Activated naive CD8-positive, alpha-beta T cell treated with anti-CD3 and anti-CD28 coated beads for 36 hours (primary cell): ENCODE measurements around the gene EFCAB8. TPM values are rescaled to one million over a fixed set of nuclear protein-coding genes. Genes with fewer than 3 reads are reported as not detected.
"Not testable (repeated sequence)": the region's sequence is repeated elsewhere in the genome, so short reads cannot be mapped to it uniquely, and the experiment has no call there.

Source experiments
- DNase-seq: peaks from one replicate; pipeline ENCODE4 v3.0.0; 2021
- H3K27ac Mint-ChIP-seq: one replicate; pipeline ENCODE4 v1.8.0; 2022; ENCODE audit warnings: mild to moderate bottlenecking, moderate library complexity, mixed read lengths
- H3K27me3 Mint-ChIP-seq: one replicate; pipeline ENCODE4 v1.8.0; 2022; ENCODE audit warnings: mild to moderate bottlenecking, mixed read lengths
- H3K36me3 Mint-ChIP-seq: one replicate; pipeline ENCODE4 v1.8.0; 2021; ENCODE audit warnings: mild to moderate bottlenecking, mixed read lengths
- H3K4me1 Mint-ChIP-seq: one replicate; pipeline ENCODE4 v1.8.0; 2021; ENCODE audit warnings: mixed read lengths
- H3K4me3 Mint-ChIP-seq: one replicate; pipeline ENCODE4 v1.8.0; 2022; ENCODE audit warnings: mild to moderate bottlenecking, moderate library complexity, mixed read lengths
- H3K9me3 Mint-ChIP-seq: one replicate; pipeline ENCODE4 v1.8.0; 2022; ENCODE audit warnings: mixed read lengths
- total RNA-seq, 2 experiments: library from RNA; stranded (reverse); gene quantifications; one replicate each; pipeline ENCODE4 v1.2.3, GENCODE V29; 2021

Gene EFCAB8
- total RNA-seq, 2 experiments from 2014 or later = 0.27 to 0.56 TPM

- Mint-ChIP-seq H3K4me1 (peaks cover 75% of the 10 kb centered on the region), H3K27me3 (no peaks in the 10 kb centered on the region), H3K27ac (no peak overlapping the region), H3K36me3 (peaks cover 6% of the 10 kb centered on the region), H3K4me3 (no peak overlapping the region), H3K9me3 (peaks cover 9% of the 10 kb centered on the region)
- no peak for DNase-seq
Measured at GRCh38 chr20:32971703-32972161, 113.0 kb downstream of the EFCAB8 start.

DNA sequence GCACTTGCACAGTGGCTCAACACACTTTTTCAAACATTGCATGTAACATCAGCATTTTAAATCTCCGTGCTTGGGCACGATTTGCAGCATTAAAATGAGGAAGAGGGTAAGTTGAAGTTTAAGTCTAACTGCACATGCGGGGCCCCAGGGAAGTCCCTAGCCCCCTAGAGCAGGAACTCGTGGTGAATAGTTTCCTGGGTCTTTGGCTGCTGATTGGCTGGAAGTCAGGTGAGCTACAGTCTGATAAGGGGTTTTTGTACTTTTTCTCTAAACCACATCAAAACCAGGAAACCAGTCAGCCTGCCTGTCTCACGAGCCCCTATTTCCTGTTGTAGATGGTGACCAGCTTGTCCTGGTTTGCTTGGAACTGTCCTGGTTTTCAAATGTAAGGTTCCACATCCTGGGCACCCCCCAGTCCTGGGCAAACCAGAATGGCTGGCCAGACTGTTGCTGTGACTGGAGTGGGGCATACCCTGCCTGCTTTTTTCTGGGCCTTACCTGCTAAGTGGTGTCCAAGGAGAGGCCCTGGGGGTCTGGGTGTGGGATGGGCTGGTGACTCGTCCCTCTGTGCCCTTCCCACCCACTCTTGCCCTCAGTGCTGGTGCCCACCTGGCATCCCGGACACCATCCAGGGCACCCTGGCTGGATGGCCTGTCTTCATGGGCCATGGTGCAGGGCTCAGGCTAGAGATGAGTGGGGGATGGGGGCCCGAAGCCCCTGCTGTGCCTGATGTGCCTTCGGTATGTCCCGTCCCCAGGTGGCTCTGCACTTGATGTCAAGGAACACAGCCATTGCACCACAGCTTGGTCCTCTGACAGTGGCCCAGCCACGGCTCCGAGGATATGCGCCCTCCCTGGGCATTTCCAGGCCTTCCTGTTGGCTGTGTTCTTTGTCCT is 113.7 kb downstream of the EFCAB8 start:
- Mint-ChIP-seq H3K4me3 (peak overlapping the region; percentile 55), H3K9me3 (peaks cover 11% of the 10 kb centered on the region), H3K36me3 (peaks cover 7% of the 10 kb centered on the region), H3K27me3 (no peaks in the 10 kb centered on the region), H3K4me1 (peaks cover 69% of the 10 kb centered on the region), H3K27ac (no peak overlapping the region)
- peak; percentile 84 for DNase-seq

DNA sequence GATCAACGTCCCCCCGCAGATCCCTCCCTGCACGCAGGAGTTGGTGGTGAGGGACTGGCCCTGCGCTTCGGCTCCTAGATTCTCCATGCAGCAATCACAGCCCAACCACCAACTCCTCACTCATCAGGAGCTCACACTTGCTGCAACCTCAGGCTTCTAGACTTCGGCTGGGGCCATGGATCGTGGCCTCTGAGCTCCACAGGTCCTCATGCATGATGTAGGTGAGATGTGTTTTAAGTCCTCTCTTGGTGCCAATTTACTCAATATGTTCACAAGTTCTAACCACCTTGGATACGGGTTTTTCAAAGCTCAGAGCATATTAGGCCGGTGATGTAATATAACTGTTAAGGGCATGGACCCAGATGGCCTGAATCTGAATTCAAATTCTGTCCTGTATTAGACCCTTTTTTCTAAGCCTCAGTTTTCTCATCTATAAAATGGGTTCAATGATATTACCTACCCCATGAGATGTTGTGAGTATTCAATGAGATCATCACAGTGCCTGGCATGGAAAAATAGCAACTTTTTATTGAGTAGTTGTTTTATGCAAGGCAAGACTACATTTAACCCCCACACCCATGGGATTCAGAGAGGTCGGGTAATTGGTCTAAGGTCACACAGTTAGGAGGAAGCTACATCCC is 114.5 kb downstream of the EFCAB8 start:
- H3K27me3 Mint-ChIP-seq = no peaks in the 10 kb centered on the region
- DNase-seq = no peak
- peaks cover 7% of the 10 kb centered on the region for H3K36me3 Mint-ChIP-seq
- peak overlapping the region; percentile 55 for H3K4me3 Mint-ChIP-seq
- peaks cover 64% of the 10 kb centered on the region for H3K4me1 Mint-ChIP-seq
- H3K9me3 Mint-ChIP-seq = peaks cover 11% of the 10 kb centered on the region
- no peak overlapping the region for H3K27ac Mint-ChIP-seq

DNA sequence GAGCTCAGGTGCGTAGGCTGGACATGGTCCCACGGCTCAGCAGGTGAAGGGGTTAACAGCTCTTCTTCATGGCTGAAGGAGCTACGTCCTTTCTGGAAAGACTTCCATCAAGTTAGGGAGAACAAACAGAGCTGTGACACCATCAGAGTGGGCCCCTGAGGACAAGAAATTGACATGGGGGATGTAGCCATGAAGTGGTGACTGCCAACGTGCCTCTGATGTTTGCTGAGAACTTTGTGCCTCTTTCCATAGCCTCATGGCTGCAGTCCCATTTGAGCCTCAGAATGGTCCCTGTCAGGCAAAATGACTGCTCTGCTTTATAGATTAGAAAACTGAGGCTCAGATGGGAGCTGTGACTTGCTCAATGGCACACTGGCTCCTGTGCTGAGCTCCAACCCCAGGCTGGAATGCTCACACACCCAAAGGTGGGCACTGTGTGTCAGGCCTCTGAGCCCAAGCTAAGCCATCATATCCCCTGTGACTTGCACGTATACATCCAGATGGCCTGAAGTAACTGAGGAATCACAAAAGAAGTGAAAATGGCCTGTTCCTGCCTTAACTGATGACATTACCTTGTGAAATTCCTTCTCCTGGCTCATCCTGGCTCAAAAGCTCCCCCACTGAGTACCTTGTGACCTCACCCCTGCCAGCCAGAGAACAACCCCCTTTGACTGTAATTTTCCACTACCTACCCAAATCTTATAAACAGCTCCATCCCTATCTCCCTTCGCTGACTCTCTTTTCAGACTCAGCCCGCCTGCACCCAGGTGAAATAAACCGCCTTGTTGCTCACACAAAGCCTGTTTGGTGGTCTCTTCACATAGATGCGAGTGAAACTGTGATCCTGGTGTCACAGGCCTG is 115.7 kb downstream of the EFCAB8 start:
- H3K4me3 Mint-ChIP-seq = peak overlapping the region; percentile 4
- not testable (repeated sequence) for DNase-seq, H3K27ac Mint-ChIP-seq, H3K36me3 Mint-ChIP-seq, H3K27me3 Mint-ChIP-seq
- H3K4me1 Mint-ChIP-seq = peaks cover 51% of the 10 kb centered on the region
- H3K9me3 Mint-ChIP-seq = peaks cover 11% of the 10 kb centered on the region

- Mint-ChIP-seq H3K9me3 (peaks cover 11% of the 10 kb centered on the region), H3K4me3 (peak overlapping the region; percentile 4), H3K4me1 (peaks cover 45% of the 10 kb centered on the region)
- H3K27me3 Mint-ChIP-seq, H3K36me3 Mint-ChIP-seq, H3K27ac Mint-ChIP-seq, DNase-seq: not testable (repeated sequence)
Measured at GRCh38 chr20:32975121-32975520, 116.4 kb downstream of the EFCAB8 start.

GRCh38 chr20:32975698-32976674 is 117.3 kb downstream of the EFCAB8 start:
- peaks cover 11% of the 10 kb centered on the region for H3K9me3 Mint-ChIP-seq
- no peaks in the 10 kb centered on the region for H3K27me3 Mint-ChIP-seq
- DNase-seq = no peak
- peaks cover 3% of the 10 kb centered on the region for H3K36me3 Mint-ChIP-seq
- no peak overlapping the region for H3K4me3 Mint-ChIP-seq
- H3K4me1 Mint-ChIP-seq = peaks cover 37% of the 10 kb centered on the region
- H3K27ac Mint-ChIP-seq = no peak overlapping the region

DNA sequence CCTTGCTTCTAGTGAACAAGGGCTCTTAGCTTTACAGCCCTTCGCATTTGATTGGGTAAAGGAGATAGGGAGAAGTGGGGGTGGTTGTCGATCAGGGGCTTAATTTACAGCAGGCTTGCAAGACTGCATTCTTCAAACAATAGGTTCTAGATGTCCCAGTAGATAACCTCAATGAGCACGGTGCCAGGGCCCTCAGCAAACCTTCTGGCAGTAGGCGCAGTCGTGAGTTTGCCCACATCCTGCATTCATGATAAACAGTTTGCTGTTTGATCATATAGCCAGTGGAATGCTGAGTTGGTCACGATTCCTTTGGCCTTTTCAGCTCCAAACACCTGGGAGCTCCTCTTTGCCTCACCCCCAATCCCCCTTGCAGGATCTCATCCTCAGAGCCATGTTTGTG is 118.0 kb downstream of the EFCAB8 start:
- no peak for DNase-seq
- peaks cover 37% of the 10 kb centered on the region for H3K4me1 Mint-ChIP-seq
- H3K4me3 Mint-ChIP-seq = no peak overlapping the region

DNA sequence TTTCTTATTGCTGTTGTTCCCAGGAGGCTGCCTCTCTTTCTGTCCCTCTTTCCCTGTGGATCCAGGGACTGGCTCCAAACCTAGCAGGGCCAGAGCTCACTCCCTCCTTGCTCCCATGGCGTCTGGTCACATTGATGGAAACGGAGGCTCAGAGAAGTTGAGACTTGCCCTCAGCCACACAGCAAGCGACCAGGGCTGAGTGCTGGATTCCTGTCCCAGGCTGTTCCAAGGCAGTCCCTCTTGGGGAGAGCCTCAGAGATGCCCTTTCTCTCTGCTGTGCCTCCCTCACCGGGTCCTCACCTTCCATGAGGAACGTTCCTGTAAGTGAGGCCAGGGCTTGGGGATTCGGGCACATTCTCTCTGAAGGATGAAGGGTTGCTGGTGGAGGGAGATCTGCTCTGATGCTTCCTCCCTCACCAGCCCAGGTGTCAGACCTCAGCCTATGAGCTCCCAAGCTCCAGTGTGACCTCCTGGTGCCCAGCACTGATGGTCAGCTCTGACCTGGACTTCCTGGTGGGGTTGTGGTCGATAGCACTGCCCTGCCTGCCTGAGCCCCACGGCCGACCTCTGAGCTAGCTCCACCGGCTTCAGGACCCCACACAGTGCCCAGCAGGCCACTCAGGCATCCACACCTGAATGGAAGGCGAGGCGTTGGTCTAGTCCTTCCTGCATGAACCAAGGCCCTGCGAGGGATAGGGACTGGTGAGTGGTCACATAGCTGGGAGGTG is 118.7 kb downstream of the EFCAB8 start:
- H3K4me3 Mint-ChIP-seq = no peak overlapping the region
- no peak for DNase-seq
- H3K27ac Mint-ChIP-seq = no peak overlapping the region
- H3K36me3 Mint-ChIP-seq = peaks cover 3% of the 10 kb centered on the region
- peaks cover 11% of the 10 kb centered on the region for H3K9me3 Mint-ChIP-seq
- H3K27me3 Mint-ChIP-seq = no peaks in the 10 kb centered on the region
- H3K4me1 Mint-ChIP-seq = peaks cover 36% of the 10 kb centered on the region

More for the DNA sequence above, 118.0 kb downstream of the EFCAB8 start:
- H3K27me3 Mint-ChIP-seq = no peaks in the 10 kb centered on the region
- peaks cover 3% of the 10 kb centered on the region for H3K36me3 Mint-ChIP-seq
- peaks cover 11% of the 10 kb centered on the region for H3K9me3 Mint-ChIP-seq
- no peak overlapping the region for H3K27ac Mint-ChIP-seq

GRCh38 chr20:32978009-32978335 is 119.2 kb downstream of the EFCAB8 start:
- no peaks in the 10 kb centered on the region for H3K27me3 Mint-ChIP-seq
- no peak overlapping the region for H3K27ac Mint-ChIP-seq
- no peak for DNase-seq
- peaks cover 3% of the 10 kb centered on the region for H3K36me3 Mint-ChIP-seq
- H3K4me1 Mint-ChIP-seq = peaks cover 30% of the 10 kb centered on the region
- peaks cover 11% of the 10 kb centered on the region for H3K9me3 Mint-ChIP-seq
- H3K4me3 Mint-ChIP-seq = no peak overlapping the region

GRCh38 chr20:32979201-32979998 is 120.7 kb downstream of the EFCAB8 start:
- Mint-ChIP-seq H3K4me3 (no peak overlapping the region), H3K36me3 (peaks cover 3% of the 10 kb centered on the region), H3K4me1 (peaks cover 16% of the 10 kb centered on the region), H3K27me3 (no peaks in the 10 kb centered on the region), H3K9me3 (peaks cover 11% of the 10 kb centered on the region), H3K27ac (no peak overlapping the region)
- no peak for DNase-seq

GRCh38 chr20:32980131-32980941 is 121.6 kb downstream of the EFCAB8 start:
- no peak overlapping the region for H3K27ac Mint-ChIP-seq
- H3K4me3 Mint-ChIP-seq = no peak overlapping the region
- DNase-seq = no peak
- H3K36me3 Mint-ChIP-seq = peaks cover 3% of the 10 kb centered on the region
- H3K4me1 Mint-ChIP-seq = peaks cover 8% of the 10 kb centered on the region
- peaks cover 7% of the 10 kb centered on the region for H3K9me3 Mint-ChIP-seq
- H3K27me3 Mint-ChIP-seq = no peaks in the 10 kb centered on the region

DNA sequence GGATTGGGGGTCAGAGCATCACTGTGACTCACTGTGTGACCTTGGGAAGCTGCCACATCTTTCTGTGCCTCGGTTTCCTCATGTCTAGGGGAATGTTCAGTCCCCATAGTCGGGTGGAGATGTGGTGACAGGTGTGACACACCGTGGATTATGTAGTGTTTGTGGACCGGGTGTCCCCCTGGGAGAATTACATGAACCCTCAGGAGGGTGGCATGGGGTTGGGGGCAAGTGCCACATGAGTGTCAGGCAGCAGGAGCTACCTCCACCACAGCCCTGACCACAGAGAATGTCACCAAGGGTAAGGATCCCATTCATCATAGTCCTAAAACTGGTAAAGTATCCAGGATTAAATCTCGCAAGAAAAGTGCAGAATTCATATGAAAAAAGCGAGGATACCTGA is 122.3 kb downstream of the EFCAB8 start:
- H3K9me3 Mint-ChIP-seq = peaks cover 7% of the 10 kb centered on the region
- no peak for DNase-seq
- no peak overlapping the region for H3K27ac Mint-ChIP-seq
- peaks cover 8% of the 10 kb centered on the region for H3K4me1 Mint-ChIP-seq
- peaks cover 3% of the 10 kb centered on the region for H3K36me3 Mint-ChIP-seq
- H3K4me3 Mint-ChIP-seq = no peak overlapping the region
- H3K27me3 Mint-ChIP-seq = no peaks in the 10 kb centered on the region
